HTERT RPE-1 (cell line): ENCODE data around the gene PDXP.
"Not testable (repeated sequence)": the region's sequence is repeated elsewhere in the genome, so short reads cannot be mapped to it uniquely, and the experiment has no call there.

Experiments
- in situ Hi-C: fragments of 300-500 bp; cut with MboI; formaldehyde crosslinking; loops from 4 replicates; pipeline ENCODE4 v1.14.3; 2020; ENCODE audit warnings: low sequenced_read_pairs

Gene PDXP

GRCh38 chr22:37658133-37659065, at the start of gene PDXP:
PDXP (plus strand) TSS chr22:37658723; CDS start chr22:37658783, 60 bp downstream.
- in situ Hi-C loops: no loop called here

- in situ Hi-C loops: no loop called here
Measured at GRCh38 chr22:37609240-37610152, 49.0 kb upstream of the PDXP start.

- in situ Hi-C loops: not testable (repeated sequence)
Measured at GRCh38 chr22:37610153-37610475, 48.4 kb upstream of the PDXP start.

- in situ Hi-C loops: no loop called here
Measured at GRCh38 chr22:37610480-37611129, 47.9 kb upstream of the PDXP start.

- in situ Hi-C loops: no loop called here
Measured at GRCh38 chr22:37611207-37611606, 47.3 kb upstream of the PDXP start.

- in situ Hi-C loops: no loop called here
Measured at GRCh38 chr22:37616201-37617083, 42.1 kb upstream of the PDXP start.

- in situ Hi-C loops: no loop called here
Measured at GRCh38 chr22:37617431-37617830, 41.1 kb upstream of the PDXP start.

- in situ Hi-C loops: no loop called here
Measured at GRCh38 chr22:37618072-37618656, 40.4 kb upstream of the PDXP start.

GRCh38 chr22:37618674-37619073, 39.8 kb upstream of the PDXP start:
- in situ Hi-C loops: no loop called here

GRCh38 chr22:37619991-37620390, 38.5 kb upstream of the PDXP start:
- in situ Hi-C loops: no loop called here

GRCh38 chr22:37621352-37621860, 37.1 kb upstream of the PDXP start:
- in situ Hi-C loops: no loop called here

GRCh38 chr22:37623075-37624016, 35.2 kb upstream of the PDXP start:
- in situ Hi-C loops: no loop called here

- in situ Hi-C loops: no loop called here
Measured at GRCh38 chr22:37624017-37624365, 34.5 kb upstream of the PDXP start.

GRCh38 chr22:37624876-37625275, 33.6 kb upstream of the PDXP start:
- in situ Hi-C loops: no loop called here

GRCh38 chr22:37625737-37626136, 32.8 kb upstream of the PDXP start:
- in situ Hi-C loops: no loop called here

GRCh38 chr22:37626144-37626543, 32.4 kb upstream of the PDXP start:
- in situ Hi-C loops: no loop called here

GRCh38 chr22:37626556-37627075, 31.9 kb upstream of the PDXP start:
- in situ Hi-C loops: no loop called here

- in situ Hi-C loops: no loop called here
Measured at GRCh38 chr22:37627121-37627520, 31.4 kb upstream of the PDXP start.
